HG02759 (cell line): ENCODE data around the gene GALNT18.

Experiments used
- ATAC-seq: cut with Tn5 transposase; IDR thresholded peaks from one replicate; pipeline ENCODE4 v1.9.1; 2021; ENCODE audit warnings: mild to moderate bottlenecking, moderate library complexity; ENCODE audit not compliant: unreplicated experiment

Gene GALNT18

DNA sequence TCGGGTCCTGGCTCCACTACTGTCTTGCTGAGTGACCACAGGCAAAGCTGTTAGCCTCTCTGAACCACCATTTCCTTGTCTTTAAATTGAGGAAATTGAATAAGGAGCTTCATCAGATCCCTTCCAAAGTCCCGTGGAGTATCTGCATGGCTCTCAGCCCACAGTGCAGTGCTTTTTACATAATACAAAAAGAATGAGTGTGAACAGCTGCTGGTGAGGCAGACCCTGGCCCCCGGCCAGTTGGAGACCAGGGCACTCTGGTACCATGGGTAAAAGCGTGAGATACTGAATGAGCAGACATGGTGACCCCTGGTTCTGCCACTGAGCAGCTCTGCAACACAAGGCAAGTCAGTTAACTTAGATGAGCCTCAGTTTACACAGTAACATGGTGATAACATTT lies 86.8 kb downstream of the GALNT18 start:
- ATAC-seq = no peak

DNA sequence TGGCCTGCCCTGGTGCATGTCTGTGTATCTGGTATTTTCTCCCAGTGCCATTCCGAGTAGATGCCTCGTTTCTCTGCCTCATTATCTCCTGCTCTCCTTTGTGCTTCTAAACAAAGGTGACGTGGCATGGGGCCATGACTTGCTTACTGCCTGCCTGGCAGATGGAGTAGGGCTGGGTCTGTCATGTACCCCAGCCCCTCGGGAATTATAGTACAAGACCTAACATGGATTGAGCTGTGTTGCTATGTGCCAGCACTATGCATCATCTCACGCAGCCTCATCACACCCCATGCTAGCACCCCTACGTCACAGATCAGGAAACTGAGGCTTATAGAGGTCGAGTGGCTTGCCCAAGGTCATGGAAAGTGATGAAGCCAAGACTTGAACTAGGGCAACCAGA lies 88.1 kb downstream of the GALNT18 start:
- ATAC-seq = no peak

DNA sequence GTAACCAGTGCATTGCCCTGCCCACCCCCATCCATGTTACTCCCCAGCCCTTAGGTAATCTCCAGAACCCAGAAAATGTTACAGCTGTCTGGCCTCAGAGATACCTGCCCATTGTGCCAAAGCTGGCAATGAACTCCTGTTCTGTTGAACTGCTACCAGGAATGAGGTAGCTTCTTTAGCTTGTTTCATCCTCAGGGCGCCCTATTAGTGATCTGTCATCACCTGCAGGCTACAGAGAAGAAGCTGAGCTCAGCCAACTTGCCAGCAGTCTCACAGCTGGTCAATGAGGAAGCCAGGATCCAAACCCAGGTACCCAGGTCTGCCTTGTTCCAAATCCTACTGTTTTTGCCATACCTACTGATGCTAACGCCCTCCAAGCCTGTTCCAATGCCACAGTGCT lies 88.7 kb downstream of the GALNT18 start:
- ATAC-seq = no peak

DNA sequence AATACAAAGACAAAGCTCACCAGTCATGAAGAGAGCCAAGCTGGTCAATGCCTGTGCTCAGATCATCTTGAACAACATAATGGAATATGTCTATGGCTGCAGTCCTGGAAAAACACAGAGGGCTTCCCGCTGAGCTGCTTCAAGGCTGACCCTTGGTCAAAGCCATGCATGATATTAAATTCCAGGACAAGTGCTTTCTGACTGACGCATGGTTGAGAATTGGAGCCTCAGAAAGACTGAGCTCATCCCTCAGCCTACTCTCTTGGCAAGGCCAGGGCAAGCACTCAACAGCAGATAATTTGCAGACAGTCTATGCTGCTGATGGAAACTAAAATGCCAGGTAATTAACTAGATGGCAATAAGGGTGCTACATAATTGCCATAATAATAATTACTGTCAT lies 89.2 kb downstream of the GALNT18 start:
- ATAC-seq = no peak

DNA sequence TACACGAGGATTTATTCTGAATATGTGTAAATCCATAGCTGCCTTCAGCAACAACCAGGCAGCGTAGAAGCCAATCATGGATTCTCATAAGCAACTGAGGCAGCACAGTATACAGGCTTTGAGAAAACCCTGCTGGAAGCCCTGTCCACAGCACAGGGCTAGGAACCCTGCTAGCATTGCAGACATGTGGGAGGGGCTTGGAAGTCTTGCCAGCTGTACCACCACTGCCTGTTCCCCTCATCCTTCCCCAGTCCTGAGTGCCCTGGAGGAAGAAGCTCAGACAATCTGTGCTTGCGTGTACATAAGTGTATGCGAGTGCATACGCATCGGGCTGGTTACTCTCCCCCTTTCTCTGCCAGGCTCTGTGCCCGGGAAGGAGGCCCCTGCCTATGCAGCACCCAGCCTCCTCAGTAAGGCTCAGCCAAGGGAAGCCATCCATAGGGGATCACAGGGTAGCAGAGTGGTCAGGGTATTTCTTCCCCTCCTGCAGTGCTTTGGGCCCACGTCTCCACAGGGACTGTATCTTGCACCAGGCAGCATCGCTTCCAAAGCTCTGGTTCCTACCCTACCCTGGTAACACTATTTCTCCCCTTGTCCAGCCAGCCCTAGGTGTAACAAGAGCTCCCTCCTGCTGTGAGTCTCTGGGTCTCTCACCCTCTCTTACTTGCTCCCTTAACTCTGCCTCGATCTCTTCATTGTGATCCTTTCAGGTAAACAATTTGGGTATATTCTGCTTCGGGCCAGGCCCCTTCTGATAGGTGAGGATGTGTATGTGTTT lies 90.5 kb downstream of the GALNT18 start:
- no peak for ATAC-seq

DNA sequence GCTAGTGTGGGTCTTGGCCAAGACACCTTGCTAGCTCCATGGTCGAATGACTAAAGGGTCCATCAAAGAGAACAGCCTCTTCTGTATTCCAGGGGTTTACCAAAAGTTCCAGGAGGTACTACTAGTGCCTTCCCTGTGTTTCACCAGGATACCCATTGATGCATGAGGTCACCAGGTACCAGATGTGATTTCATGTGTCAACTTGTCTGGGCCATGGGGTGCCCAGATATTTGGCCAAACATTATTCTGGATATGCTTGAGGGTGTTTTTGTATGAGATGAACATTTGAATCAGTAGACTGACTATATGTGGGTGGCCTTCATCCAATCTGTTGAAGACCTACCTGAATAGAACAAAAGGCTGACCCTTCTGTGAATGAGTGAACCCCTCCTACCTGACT lies 92.8 kb downstream of the GALNT18 start:
- no peak for ATAC-seq

DNA sequence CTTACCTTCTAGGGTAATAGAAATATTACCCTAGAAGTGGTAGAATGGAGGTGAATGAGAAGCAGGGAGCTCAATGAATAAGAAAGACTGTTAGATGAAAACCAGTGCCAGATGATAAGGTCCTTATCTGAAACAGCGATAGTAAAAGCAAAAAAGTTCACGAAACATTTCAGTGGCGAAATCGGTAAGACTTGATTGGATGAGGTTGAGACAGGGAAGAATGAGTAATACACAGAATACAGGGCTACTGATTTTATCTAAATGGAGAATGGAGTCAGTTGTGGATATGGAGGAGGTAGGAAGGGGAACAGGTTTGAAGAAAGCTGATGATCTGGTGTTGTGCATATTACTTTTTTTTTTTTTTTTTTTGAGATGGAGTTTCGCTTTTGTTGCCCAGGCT lies 96.5 kb downstream of the GALNT18 start:
- no peak for ATAC-seq

DNA sequence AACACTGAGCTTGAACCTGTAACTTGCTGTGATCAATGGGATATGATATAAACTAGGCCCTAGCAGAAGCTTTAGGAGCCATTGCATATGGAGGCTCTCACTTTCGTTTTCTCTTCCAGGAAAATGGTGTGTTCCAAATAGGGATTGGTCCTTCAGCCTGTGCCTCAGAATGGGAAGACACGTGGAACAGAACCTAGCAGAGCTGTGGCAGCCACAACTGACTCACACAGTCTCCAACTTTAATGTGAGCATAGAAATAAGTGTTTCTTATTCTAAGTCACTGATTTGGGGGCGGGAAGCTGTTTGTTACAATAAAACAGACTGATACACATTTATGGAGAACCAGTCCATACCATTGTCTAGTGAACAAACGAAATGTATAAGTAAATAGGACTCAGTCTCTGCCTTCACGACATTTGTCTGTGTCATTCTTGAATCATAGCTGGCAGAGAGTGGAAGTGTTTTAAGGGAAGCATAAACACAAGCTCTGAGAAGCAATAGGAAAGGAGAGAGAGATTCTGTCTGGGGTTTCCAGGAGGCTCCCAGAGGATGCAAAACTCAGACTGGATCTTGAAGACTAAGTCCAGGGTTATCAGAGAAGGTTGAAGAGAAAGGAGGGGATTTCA lies 97.3 kb downstream of the GALNT18 start:
- no peak for ATAC-seq

DNA sequence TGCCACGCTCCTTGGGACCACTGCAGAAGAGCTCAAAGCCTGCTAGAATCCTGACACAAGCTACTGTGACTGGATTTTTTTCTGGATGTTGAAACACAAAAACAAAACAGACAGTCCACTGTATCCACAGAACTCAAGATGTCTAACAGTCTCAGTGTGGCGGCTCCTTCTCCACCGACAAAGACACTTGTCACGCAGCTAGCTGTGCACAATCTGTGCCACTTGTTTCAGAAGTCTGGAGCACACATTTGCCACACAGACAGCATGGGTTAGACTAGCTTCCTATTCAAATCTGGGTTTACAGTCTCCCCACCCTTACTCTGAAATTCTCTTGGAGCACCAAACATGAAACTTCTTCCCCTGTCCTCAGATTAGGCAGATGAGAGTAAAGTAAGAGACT lies 99.2 kb downstream of the GALNT18 start:
- ATAC-seq = no peak

DNA sequence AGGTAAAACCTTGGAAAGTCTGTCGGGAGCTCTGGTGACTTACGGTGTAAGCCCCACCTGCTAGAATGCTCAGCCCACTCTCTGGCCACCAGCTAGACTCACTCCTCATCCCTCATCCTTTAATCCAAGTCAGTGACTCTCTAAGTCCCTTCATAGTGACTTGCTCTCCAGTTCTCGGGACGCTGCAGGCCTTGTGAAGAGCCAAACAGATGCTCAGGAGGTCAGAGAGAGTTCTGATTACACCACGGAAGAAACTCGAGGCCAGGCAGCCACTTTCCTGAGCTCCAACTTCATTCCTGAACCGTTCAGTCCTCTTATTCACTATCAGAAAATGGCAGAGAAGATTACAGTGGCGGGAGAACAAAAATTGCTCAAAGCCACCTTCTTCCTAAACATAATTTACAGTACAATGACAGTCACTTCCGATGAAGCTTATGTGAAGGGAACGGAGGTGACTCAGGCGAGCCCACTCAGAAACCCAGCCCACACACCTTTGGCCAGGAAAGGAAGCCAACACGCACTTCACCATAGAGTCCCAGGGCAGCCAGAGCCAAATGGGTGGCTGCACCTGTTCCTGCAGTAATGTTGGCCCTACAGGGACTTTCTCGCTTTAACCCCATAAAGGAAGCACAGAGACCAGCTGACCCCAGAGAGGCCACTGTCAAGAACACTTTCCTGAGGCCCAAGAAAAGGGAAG lies 100.4 kb downstream of the GALNT18 start:
- no peak for ATAC-seq

DNA sequence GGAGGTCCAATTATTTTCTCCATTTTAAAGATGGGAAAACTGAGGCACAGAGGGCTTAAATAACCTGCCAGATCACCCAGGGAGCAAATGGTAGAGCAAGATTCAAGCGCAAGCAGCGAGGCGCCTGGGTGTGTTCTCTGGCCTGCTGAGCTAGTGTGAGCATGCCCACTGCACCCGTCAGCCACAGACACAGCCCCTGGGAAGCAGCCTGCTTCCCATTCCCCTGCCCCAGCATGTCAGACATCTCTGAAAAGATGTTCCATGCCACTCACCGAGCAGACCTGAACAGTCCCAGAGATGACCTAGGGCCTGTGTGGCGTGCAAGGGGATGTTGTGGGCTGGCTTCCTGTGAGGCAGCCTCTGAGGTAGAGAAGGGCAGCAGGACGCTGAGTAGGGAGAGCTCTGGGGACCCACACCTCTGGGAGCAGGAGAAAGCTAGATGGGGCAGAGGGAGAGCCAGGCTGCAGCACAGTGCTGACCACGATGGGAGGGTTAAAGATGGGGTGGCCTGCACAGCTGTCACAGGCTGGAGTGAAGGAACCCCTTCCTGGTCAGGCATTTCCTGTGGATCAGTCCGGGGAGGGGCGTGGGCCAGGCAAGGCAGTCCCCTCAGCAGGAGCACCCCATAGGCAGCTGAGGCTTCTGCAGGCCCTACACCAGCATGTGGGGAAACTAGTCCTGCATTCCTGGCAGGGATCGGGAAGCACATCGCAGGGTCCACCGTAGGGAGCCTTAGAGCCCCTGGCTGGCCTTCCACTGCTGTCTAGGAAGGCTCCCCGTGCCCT lies 101.4 kb downstream of the GALNT18 start:
- ATAC-seq = no peak

DNA sequence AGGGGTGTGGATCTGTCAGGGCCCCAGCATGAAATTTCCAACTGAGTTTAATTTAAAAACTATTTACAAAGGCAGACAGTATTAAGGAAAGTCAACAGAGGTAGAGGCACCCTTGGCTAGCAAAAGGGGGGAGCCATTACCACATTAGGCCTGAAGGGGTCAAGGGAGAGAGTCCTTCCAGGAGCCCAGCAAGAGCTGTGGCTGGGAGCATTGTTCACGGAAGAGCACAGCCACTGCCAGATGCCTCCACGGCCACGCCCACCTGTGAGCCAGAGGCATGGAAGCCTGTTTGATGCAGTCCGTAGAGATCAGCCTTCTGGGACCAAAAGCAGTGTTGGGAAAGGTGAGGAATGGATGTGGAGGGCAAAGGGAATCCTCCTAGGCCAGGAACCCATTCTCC lies 102.6 kb downstream of the GALNT18 start:
- no peak for ATAC-seq

DNA sequence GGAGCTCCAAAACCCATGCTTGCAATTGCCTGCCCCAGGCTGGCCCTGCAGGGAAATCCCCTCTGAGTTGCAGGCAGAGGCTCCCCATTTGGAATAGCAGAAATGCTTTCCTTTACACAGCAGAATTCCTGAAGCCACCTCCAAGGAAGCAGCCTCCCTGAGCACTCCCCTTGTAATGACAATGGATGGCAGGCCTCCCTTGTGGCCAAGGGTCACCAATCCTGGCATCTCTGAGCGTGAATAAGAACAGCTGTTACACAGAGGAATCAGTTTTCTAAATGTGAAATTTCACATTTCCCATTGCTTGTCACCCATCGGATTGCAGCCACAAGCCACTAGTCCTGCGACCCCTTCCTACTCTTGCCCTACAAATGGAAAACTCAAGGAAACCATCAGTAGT lies 107.6 kb downstream of the GALNT18 start:
- no peak for ATAC-seq

DNA sequence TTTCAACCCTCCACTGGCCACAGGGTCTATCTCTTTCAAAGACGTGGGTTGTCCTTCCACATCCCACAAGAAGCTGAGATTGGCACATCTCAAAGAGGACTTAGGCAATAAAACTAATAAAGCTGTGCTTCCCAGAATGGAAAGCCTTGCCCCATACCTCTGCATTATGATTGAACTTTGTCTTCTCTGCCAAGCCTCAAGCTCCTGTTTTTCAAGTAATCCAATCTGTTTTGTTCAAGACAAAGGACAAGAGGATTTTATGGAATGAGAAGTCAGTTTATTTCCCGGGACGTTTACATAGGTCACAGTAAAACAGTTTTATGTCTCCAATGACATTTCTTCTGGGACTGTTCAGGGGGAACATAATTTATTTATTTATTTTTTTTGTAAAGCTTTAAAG lies 108.4 kb downstream of the GALNT18 start:
- ATAC-seq = no peak

DNA sequence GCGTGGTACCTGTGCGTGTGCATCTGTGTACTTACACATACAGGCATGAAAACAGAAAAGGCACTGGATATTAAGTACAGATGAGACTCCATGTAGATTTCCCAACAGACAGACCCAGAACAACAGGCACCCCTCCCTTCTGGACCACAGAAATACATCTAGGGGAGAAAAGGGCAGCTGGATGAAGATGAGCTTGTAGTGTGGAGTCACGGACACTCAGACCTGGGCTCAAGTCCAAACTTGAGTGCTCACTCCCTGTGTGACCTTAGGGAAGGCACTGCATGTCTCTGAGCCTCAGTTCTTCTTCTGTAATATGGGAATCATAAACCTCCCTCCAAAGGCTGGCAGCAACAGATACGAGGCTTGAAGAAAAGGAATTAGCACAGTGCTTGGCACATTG lies 108.9 kb downstream of the GALNT18 start:
- no peak for ATAC-seq

DNA sequence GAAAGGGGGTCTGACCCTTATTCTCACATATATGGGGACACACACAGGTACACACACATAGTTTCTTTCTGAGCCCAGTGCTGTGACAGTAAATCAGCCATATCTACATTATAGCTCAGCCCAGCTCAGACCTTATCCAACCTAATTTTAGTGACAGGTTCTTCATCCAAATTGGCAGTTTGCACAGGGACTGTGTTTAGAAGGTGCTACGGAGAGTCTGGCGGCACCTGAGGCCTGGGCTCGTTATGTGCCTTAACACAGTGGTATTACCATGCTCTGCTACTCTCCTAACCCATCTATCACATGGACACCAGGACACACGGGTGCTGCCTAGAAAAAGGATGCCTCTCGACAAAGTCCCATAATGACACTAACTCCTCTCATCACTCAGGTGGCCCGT lies 109.3 kb downstream of the GALNT18 start:
- no peak for ATAC-seq

DNA sequence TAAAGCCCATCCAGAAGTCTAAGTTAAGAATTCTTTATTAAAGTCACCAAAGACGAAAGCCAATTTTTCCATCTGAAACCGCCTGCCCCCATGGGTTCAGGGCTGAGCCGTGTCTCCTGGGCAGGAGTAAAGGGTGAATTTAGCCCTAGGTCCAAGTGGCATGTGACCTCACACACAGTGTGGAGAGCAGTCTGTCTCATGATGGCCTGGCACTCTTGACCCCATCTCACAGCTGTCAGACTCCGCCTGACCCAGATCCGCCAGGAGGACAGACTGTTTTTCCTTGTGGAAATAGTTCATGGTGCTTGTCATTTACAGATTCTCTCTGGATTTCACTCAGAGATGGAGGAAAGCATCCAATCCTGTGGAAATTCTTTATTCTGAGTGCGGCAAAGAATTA lies 109.7 kb downstream of the GALNT18 start:
- no peak for ATAC-seq

DNA sequence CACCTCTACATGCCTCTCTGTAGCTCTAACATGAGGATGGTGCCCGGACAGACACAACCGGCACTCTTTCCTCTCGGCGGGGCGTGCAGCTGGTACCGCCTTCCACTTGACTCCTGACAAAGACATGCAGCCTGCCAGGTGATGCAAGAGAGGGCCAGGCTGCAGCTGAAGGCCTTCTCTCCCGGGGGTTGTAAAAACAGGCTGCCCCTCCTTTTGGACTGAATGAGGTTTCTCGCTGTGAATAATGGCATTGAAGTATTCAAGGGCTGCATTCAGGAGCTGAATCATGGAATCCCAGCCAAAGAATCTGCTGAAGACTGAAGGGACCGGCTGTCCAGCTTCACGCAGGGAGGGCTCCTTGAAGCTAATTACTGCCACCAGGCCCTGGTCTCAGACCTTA lies 110.9 kb downstream of the GALNT18 start:
- no peak for ATAC-seq

DNA sequence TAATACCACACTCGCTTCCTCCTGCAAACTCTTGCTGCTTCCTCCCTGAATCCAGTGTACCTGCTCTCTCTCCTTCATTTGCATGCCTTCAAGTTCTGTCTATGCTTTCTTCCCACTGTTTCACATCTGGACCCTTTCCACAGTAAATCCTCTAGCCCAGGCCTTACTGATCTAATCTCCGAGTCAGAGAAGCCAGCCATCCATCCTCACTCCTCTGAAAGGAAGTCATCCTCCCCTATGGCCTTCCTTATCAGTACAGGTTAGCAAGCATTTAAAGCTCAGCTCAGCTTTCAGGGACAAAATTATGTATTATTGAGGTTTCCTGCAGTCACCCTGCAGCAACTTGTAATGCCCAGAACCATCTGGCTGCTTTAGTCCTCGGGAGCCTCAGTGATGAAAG lies 116.1 kb downstream of the GALNT18 start:
- no peak for ATAC-seq

DNA sequence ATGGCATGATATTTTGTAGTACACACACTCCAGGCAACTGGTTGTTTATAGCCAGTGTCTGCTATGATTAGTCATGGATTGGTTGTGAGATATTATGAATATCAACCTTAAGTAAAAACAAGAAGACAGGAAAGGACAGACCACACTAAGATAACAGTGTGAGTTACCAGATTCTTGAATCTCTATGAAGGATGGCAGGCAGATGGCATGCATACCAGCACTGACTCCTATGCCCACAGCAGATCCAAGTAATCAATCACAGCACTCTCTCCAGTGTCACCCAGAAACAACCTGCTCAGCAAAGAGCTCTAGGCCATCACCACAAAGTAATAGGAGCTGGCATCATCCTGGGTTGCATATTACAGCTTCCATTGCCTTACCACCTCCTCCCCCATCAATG lies 116.6 kb downstream of the GALNT18 start:
- no peak for ATAC-seq

DNA sequence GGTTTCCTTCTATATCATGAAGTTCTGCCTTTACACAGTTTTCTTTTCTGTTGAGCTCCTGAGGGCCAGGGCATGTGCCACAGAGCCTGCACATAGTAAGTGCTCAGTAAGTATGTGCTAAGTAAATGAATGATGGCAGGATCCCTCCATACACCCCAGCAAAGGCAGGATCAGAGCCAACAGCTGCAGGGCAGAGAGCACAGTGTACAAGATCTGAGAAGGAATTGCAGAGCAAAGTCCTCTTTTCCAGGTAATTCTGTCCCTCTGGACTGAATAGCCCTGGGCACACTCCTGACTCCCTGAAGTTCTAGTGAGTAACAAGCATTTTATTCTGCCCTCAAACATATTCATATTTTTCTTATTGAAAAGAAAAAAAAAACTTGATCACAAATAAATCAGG lies 117.7 kb downstream of the GALNT18 start:
- no peak for ATAC-seq
